Measurements from ENCODE around the gene LEKR1. TPM values are rescaled to one million over a fixed set of nuclear protein-coding genes. Genes with fewer than 3 reads are reported as not detected.
"Not testable (repeated sequence)": the region's sequence is repeated elsewhere in the genome, so short reads cannot be mapped to it uniquely, and the experiment has no call there.

The LEKR1 gene
- total RNA-seq, 4 donors from 2014 or later: 6.3 to 7.5 (median 6.8) TPM

DNA sequence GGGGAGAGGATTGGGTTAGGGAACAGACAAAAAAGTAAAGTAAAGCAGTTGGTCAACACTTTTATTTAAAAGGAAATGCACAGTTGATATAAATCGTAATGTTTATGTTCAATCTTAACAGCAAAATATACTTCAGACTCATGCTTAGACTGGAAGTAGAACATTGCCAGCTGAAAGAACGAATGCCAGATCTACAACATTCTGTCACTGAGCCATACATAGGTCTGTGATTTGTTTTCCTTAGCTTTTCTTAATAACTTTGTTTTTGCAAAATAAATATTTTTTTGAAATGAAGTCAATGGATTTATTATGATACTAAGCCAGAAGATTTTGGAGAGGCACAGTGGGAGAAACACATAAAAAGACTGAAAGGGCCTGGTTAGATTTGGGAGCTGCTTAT, 62.0 kb downstream of the LEKR1 start:
- Histone ChIP-seq H3K9me3 (no peaks in the 10 kb centered on the region), H3K4me3 (replicated peaks in 1 of 3) (no peak overlapping the region), H3K4me1 (peaks cover 0 to 4% of the 10 kb centered on the region in 2 donors), H3K27ac (no peak overlapping the region), H3K27me3 (no peaks in the 10 kb centered on the region), H3K36me3 (no peaks in the 10 kb centered on the region)
- intact Hi-C loops (cut with DNase I): no loop called here
- 69 to 74% methylated on average over 2 of the region's 2 CpGs for WGBS, 2 donors
- no peak for DNase-seq
- no peak for TF ChIP-seq POLR2A (IDR thresholded peaks at IDR 0.05)
- TF ChIP-seq, protein P1, sequence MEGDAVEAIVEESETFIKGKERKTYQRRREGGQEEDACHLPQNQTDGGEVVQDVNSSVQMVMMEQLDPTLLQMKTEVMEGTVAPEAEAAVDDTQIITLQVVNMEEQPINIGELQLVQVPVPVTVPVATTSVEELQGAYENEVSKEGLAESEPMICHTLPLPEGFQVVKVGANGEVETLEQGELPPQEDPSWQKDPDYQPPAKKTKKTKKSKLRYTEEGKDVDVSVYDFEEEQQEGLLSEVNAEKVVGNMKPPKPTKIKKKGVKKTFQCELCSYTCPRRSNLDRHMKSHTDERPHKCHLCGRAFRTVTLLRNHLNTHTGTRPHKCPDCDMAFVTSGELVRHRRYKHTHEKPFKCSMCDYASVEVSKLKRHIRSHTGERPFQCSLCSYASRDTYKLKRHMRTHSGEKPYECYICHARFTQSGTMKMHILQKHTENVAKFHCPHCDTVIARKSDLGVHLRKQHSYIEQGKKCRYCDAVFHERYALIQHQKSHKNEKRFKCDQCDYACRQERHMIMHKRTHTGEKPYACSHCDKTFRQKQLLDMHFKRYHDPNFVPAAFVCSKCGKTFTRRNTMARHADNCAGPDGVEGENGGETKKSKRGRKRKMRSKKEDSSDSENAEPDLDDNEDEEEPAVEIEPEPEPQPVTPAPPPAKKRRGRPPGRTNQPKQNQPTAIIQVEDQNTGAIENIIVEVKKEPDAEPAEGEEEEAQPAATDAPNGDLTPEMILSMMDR (IDR thresholded peaks at IDR 0.05): no peak

- no peak for TF ChIP-seq POLR2A (IDR thresholded peaks at IDR 0.05)
- TF ChIP-seq, protein P1 (IDR thresholded peaks at IDR 0.05): no peak
- Histone ChIP-seq H3K4me3 (replicated peaks in 1 of 3) (no peak overlapping the region), H3K4me1 (peaks cover 0 to 4% of the 10 kb centered on the region in 2 donors), H3K36me3 (no peaks in the 10 kb centered on the region), H3K27ac (no peak overlapping the region), H3K27me3 (no peaks in the 10 kb centered on the region), H3K9me3 (no peaks in the 10 kb centered on the region)
- 44 to 51% methylated on average over 1 of the region's 1 CpG for WGBS, 2 donors
- intact Hi-C loops (cut with DNase I): no loop called here
- DNase-seq: no peak
Measured at GRCh38 chr3:156888576-156888975, 62.4 kb downstream of the LEKR1 start.

- H3K9me3 ChIP-seq: no peaks in the 10 kb centered on the region
- no peak for TF ChIP-seq POLR2A (IDR thresholded peaks at IDR 0.05)
- no peak overlapping the region for H3K4me3 ChIP-seq (replicated peaks in 1 of 3)
- WGBS, 2 donors: 82 to 87% methylated on average over 1 of the region's 1 CpG
- H3K36me3 ChIP-seq: no peaks in the 10 kb centered on the region
- H3K27me3 ChIP-seq: no peaks in the 10 kb centered on the region
- intact Hi-C loops (cut with DNase I): no loop called here
- H3K27ac ChIP-seq: no peak overlapping the region
- DNase-seq: no peak
- H3K4me1 ChIP-seq: peaks cover 0 to 4% of the 10 kb centered on the region in 2 donors
Measured at GRCh38 chr3:156892701-156893100, 66.5 kb downstream of the LEKR1 start.

DNA sequence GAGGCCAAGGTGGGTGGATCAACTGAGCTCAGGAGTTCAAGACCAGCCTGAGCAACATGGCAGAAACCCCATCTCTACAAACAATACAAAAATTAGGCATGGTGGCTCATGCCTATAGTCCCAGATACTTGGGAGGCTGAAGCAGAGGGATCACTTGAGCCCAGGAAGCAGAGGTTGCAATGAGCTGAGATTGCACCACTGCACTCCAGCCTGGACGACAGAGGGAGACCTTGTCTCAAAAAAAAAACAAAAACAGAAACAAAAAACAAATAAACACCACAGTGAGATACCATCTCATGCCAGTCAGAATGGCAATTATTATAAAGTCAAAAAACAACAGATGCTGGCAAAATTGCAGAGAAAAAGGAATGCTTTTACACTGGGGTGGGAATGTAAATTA, 69.2 kb downstream of the LEKR1 start:
- DNase-seq; H3K4me3 ChIP-seq (replicated peaks in 1 of 3); intact Hi-C loops (cut with DNase I); H3K9me3 ChIP-seq; H3K36me3 ChIP-seq; H3K27me3 ChIP-seq; H3K4me1 ChIP-seq; H3K27ac ChIP-seq: not testable (repeated sequence)
- 81 to 96% methylated on average over 1 of the region's 1 CpG for WGBS, 2 donors

- H3K4me3 ChIP-seq (replicated peaks in 1 of 3); H3K27ac ChIP-seq; H3K27me3 ChIP-seq; H3K4me1 ChIP-seq; H3K36me3 ChIP-seq; intact Hi-C loops (cut with DNase I); DNase-seq; H3K9me3 ChIP-seq: not testable (repeated sequence)
- WGBS, 2 donors: 86 to 100% methylated on average over 1 of the region's 1 CpG
Measured at GRCh38 chr3:156897851-156898250, 71.7 kb downstream of the LEKR1 start.

GRCh38 chr3:156898296-156898880, 72.2 kb downstream of the LEKR1 start:
- WGBS, 2 donors: 73 to 91% methylated on average over 5 of the region's 5 CpGs
- DNase-seq: no peak
- Histone ChIP-seq H3K9me3 (no peaks in the 10 kb centered on the region), H3K27ac (no peak overlapping the region), H3K36me3 (no peaks in the 10 kb centered on the region), H3K4me3 (replicated peaks in 1 of 3) (no peak overlapping the region), H3K27me3 (no peaks in the 10 kb centered on the region), H3K4me1 (peaks cover 0 to 4% of the 10 kb centered on the region in 2 donors)
- no peak for TF ChIP-seq POLR2A (IDR thresholded peaks at IDR 0.05)
- TF ChIP-seq, protein P1 (IDR thresholded peaks at IDR 0.05): no peak
- intact Hi-C loops (cut with DNase I): no loop called here
